Neural crest cell (in vitro differentiated cells): ENCODE measurements around the gene GPR89B. TPM values are rescaled to one million over a fixed set of nuclear protein-coding genes. Genes with fewer than 3 reads are reported as not detected.
A peak's percentile ranks its signal among the peaks of the same experiment; 100 is the strongest.

Source experiments
- DNase-seq: peaks from one replicate; pipeline ENCODE4 v3.0.0; 2021; ENCODE audit warnings: low read depth, mixed read lengths, low spot score
- H3K27ac Mint-ChIP-seq: one replicate; pipeline ENCODE4 v1.8.0; 2021; ENCODE audit warnings: mild to moderate bottlenecking, mixed read lengths; ENCODE audit not compliant: unreplicated experiment
- H3K27me3 Mint-ChIP-seq: 2 replicates; pipeline ENCODE4 v1.8.0; 2021; ENCODE audit warnings: low read depth, mild to moderate bottlenecking, mixed read lengths
- H3K36me3 Mint-ChIP-seq: 2 replicates; pipeline ENCODE4 v1.8.0; 2021; ENCODE audit warnings: low read depth, mild to moderate bottlenecking, mixed read lengths
- H3K4me1 Mint-ChIP-seq: 2 replicates; pipeline ENCODE4 v1.8.0; 2021; ENCODE audit warnings: mixed read lengths
- H3K4me3 Mint-ChIP-seq: one replicate; pipeline ENCODE4 v1.8.0; 2021; ENCODE audit warnings: mild to moderate bottlenecking, mixed read lengths
- H3K9me3 Mint-ChIP-seq: 2 replicates; pipeline ENCODE4 v1.8.0; 2021; ENCODE audit warnings: mixed read lengths
- total RNA-seq: library from RNA; stranded (reverse); gene quantifications from 2 replicates; pipeline ENCODE4 v1.2.1, GENCODE V29; 2021
- TF ChIP-seq, protein P1 (sequence below): fragments of 200-600 bp; sonication (generic); conservative IDR thresholded peaks from 2 replicates; pipeline ENCODE4 v1.5.0; 2021; ENCODE audit warnings: antibody characterized with exemption, mild to moderate bottlenecking

Gene GPR89B
- total RNA-seq, 1 donor from 2014 or later, result 20.6 TPM

GRCh38 chr1:147892216-147892615 is 36.0 kb upstream of the GPR89B start:
- no peak overlapping the region for H3K27ac Mint-ChIP-seq
- H3K9me3 Mint-ChIP-seq, result no peaks in the 10 kb centered on the region
- H3K27me3 Mint-ChIP-seq, result no peaks in the 10 kb centered on the region
- H3K36me3 Mint-ChIP-seq, result no peaks in the 10 kb centered on the region
- DNase-seq, result no peak
- H3K4me3 Mint-ChIP-seq, result no peak overlapping the region
- peaks cover 24% of the 10 kb centered on the region for H3K4me1 Mint-ChIP-seq
- TF ChIP-seq, protein P1, sequence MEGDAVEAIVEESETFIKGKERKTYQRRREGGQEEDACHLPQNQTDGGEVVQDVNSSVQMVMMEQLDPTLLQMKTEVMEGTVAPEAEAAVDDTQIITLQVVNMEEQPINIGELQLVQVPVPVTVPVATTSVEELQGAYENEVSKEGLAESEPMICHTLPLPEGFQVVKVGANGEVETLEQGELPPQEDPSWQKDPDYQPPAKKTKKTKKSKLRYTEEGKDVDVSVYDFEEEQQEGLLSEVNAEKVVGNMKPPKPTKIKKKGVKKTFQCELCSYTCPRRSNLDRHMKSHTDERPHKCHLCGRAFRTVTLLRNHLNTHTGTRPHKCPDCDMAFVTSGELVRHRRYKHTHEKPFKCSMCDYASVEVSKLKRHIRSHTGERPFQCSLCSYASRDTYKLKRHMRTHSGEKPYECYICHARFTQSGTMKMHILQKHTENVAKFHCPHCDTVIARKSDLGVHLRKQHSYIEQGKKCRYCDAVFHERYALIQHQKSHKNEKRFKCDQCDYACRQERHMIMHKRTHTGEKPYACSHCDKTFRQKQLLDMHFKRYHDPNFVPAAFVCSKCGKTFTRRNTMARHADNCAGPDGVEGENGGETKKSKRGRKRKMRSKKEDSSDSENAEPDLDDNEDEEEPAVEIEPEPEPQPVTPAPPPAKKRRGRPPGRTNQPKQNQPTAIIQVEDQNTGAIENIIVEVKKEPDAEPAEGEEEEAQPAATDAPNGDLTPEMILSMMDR, result no peak

DNA sequence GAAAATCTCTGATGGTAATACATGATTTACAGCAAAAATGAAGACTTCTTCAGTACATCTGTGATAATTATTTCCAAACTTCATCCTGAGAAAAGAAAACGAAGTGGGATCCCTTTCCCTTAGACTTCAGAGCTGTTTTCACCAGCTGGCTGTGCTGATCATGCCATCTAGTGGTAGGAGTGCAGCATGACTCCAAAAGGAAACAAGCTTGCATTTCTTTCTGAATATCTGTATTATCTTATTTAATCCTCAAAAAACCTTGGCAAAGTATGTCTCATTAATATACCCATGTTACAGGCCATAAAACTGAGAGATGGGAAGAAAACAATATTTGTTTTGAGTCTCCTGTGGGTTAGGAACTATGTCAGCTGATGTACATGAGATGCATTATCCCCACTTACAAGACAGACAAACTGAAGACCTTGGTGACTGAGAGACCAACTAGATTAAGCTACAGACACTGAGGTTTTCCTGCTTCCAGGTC is 35.4 kb upstream of the GPR89B start:
- DNase-seq, result no peak
- H3K4me3 Mint-ChIP-seq, result no peak overlapping the region
- H3K27ac Mint-ChIP-seq, result no peak overlapping the region
- TF ChIP-seq, protein P1, result peak; percentile 98
- H3K27me3 Mint-ChIP-seq, result no peaks in the 10 kb centered on the region
- H3K9me3 Mint-ChIP-seq, result no peaks in the 10 kb centered on the region
- no peaks in the 10 kb centered on the region for H3K36me3 Mint-ChIP-seq
- peaks cover 30% of the 10 kb centered on the region for H3K4me1 Mint-ChIP-seq

- H3K4me1 Mint-ChIP-seq, result peaks cover 26% of the 10 kb centered on the region
- no peaks in the 10 kb centered on the region for H3K27me3 Mint-ChIP-seq
- H3K4me3 Mint-ChIP-seq, result no peak overlapping the region
- no peak overlapping the region for H3K27ac Mint-ChIP-seq
- no peaks in the 10 kb centered on the region for H3K36me3 Mint-ChIP-seq
- no peak for DNase-seq
- no peaks in the 10 kb centered on the region for H3K9me3 Mint-ChIP-seq
- TF ChIP-seq, protein P1, result no peak
Observed at GRCh38 chr1:147895123-147895522, 33.1 kb upstream of the GPR89B start.

GRCh38 chr1:147897029-147897752 is 31.0 kb upstream of the GPR89B start:
- DNase-seq, result no peak
- Mint-ChIP-seq H3K4me3 (no peak overlapping the region), H3K27ac (peak overlapping the region; percentile 17), H3K9me3 (no peaks in the 10 kb centered on the region), H3K36me3 (no peaks in the 10 kb centered on the region), H3K4me1 (peaks cover 31% of the 10 kb centered on the region), H3K27me3 (no peaks in the 10 kb centered on the region)
- TF ChIP-seq, protein P1, result no peak

DNA sequence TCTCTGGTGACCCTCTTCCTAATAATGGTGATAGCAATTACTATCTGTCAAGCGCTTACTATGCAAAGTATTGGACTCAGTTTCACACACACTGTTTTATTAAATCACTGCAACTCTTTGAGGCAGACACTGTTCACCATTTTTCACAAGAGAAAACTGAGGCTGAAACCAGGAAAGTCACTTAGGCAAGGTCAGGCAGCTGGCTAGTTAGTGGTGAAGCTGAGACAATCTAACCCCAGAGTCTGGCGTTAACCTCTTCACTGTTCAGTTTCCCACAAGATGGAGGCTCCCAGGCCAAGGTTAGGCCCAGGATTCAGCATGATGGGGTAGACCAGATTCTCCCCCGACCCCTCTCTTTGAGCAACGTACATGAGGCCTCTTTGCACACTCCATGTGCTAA is 30.4 kb upstream of the GPR89B start:
- no peaks in the 10 kb centered on the region for H3K9me3 Mint-ChIP-seq
- no peak for DNase-seq
- TF ChIP-seq, protein P1, result no peak
- H3K4me1 Mint-ChIP-seq, result peaks cover 30% of the 10 kb centered on the region
- no peaks in the 10 kb centered on the region for H3K27me3 Mint-ChIP-seq
- H3K4me3 Mint-ChIP-seq, result no peak overlapping the region
- no peak overlapping the region for H3K27ac Mint-ChIP-seq
- no peaks in the 10 kb centered on the region for H3K36me3 Mint-ChIP-seq
